A549 (cell line): ENCODE measurements around the gene USP36. TPM values are rescaled to one million over a fixed set of nuclear protein-coding genes. Genes with fewer than 3 reads are reported as not detected.

Experiments used
- ATAC-seq, 2 experiments: fragments of 200-7000 bp in 1 of 2; fragments of >200 bp in 1 of 2; cut with Nextera tagmentation in 1 of 2; cut with Tn5 transposase in 1 of 2; 3 replicates each; pipeline versions ENCODE4 v1.8.0 to v1.9.1; 2018 to 2020; ENCODE audit warnings: mild to moderate bottlenecking in 1 of 2, moderate library complexity in 1 of 2
- CTCF ChIA-PET: fragments of 300-600 bp; sonication (Branson Sonifier 250); formaldehyde crosslinking; extraction: SDS; loops from one replicate; lab custom pipeline; 2021; ENCODE audit warnings: antibody characterized with exemption, inconsistent platforms; lab: Yijun Ruan, JAX
- POLR2A ChIA-PET: fragments of 350-600 bp; formaldehyde crosslinking; extraction: SDS; loops from one replicate; lab custom pipeline; 2021; ENCODE audit warnings: antibody characterized with exemption, inconsistent platforms; lab: Yijun Ruan, JAX
- DNase-seq, 2 experiments: peaks; one replicate each; pipeline versions ENCODE4 v3.0.0 to v3.0.0-alpha.2; 2011 to 2016; ENCODE audit warnings: low read depth in 1 of 2, low spot score in 1 of 2
- FAIRE-seq: peaks from 2 replicates; lab custom pipeline; 2011; peaks lifted over from hg19 to GRCh38; lab: Jason Lieb, UNC
- H3K27ac ChIP-seq, 2 experiments: fragments of >200 bp; sonication (Bioruptor Twin); formaldehyde crosslinking; 3 replicates each; pipeline ENCODE4 v1.5.1; 2016 to 2017
- H3K4me1 ChIP-seq: fragments of >200 bp; sonication (Bioruptor Twin); formaldehyde crosslinking; 3 replicates; pipeline ENCODE4 v1.6.1; 2016
- H3K4me2 ChIP-seq: fragments of >200 bp; sonication (Bioruptor Twin); formaldehyde crosslinking; 3 replicates; pipeline ENCODE4 v1.6.1; 2016
- H3K4me3 ChIP-seq: fragments of >200 bp; sonication (Bioruptor Twin); formaldehyde crosslinking; 3 replicates; pipeline ENCODE4 v1.5.1; 2016
- H3K9me3 ChIP-seq: fragments of >200 bp; sonication (Bioruptor Twin); formaldehyde crosslinking; 3 replicates; pipeline ENCODE4 v1.6.1; 2016
- BCL3 ChIP-seq: fragments of >200 bp; sonication (Bioruptor Twin); formaldehyde crosslinking; IDR thresholded peaks from 3 replicates; pipeline ENCODE4 v1.6.1; 2016
- BHLHE40 ChIP-seq: IDR thresholded peaks from 2 replicates; pipeline ENCODE4 v1.6.1; 2012; ENCODE audit warnings: low read depth, low read length, inconsistent platforms
- CBX2 ChIP-seq: fragments of 200-600 bp; sonication (generic); IDR thresholded peaks from 2 replicates; pipeline ENCODE4 v1.6.1; 2016; ENCODE audit warnings: low read depth, mild to moderate bottlenecking, borderline replicate concordance
- CEBPB ChIP-seq, 2 experiments: fragments of >200 bp in 1 of 2; sonication (Bioruptor Twin) in 1 of 2; formaldehyde crosslinking in 1 of 2; IDR thresholded peaks; 2 replicates each; pipeline ENCODE4 v1.6.1; 2012 to 2016
- ESRRA ChIP-seq: fragments of 150-350 bp; IDR thresholded peaks from 2 replicates; pipeline ENCODE4 v1.6.1; 2014; ENCODE audit warnings: mild to moderate bottlenecking, low read length, borderline replicate concordance
- FOSB ChIP-seq: fragments of 250-450 bp; sonication (Bioruptor Pico); IDR thresholded peaks from 2 replicates; pipeline ENCODE4 v1.5.0; 2020; ENCODE audit warnings: mild to moderate bottlenecking, moderate library complexity
- FOSL2 ChIP-seq, 2 experiments: fragments of 450-650 bp in 1 of 2; fragments of >200 bp in 1 of 2; sonication (Bioruptor Twin) in 1 of 2; formaldehyde crosslinking; IDR thresholded peaks; 2 replicates each; pipeline versions ENCODE4 v1.5.0 to v1.6.1; 2016 to 2020; ENCODE audit warnings: mild to moderate bottlenecking in 1 of 2, moderate library complexity in 1 of 2
- GATA3 ChIP-seq: IDR thresholded peaks from 2 replicates; pipeline ENCODE4 v1.6.1; 2012; ENCODE audit warnings: borderline replicate concordance
- HMGXB4 ChIP-seq: fragments of 250-450 bp; sonication (Bioruptor Pico); IDR thresholded peaks from 2 replicates; pipeline ENCODE4 v1.5.0; 2021; ENCODE audit warnings: mild to moderate bottlenecking, moderate library complexity, borderline replicate concordance
- HOXB13 ChIP-seq: fragments of 250-450 bp; sonication (Bioruptor Pico); IDR thresholded peaks from 2 replicates; pipeline ENCODE4 v1.5.0; 2020; ENCODE audit warnings: low read depth, mild to moderate bottlenecking, moderate library complexity
- HOXB5 ChIP-seq: fragments of 250-450 bp; sonication (Bioruptor Pico); IDR thresholded peaks from 2 replicates; pipeline ENCODE4 v1.5.0; 2020; ENCODE audit warnings: mild to moderate bottlenecking, moderate library complexity
- JUN ChIP-seq, 2 experiments: fragments of >200 bp; sonication (Bioruptor Twin); formaldehyde crosslinking; IDR thresholded peaks; 2 replicates in 1 of 2; 3 replicates in 1 of 2; pipeline ENCODE4 v1.6.1; 2016 to 2017
- JUNB ChIP-seq: fragments of >200 bp; sonication (Bioruptor Twin); formaldehyde crosslinking; IDR thresholded peaks from 2 replicates; pipeline ENCODE4 v1.6.1; 2016
- MAFK ChIP-seq: fragments of 450-650 bp; IDR thresholded peaks from 2 replicates; pipeline ENCODE4 v1.6.1; 2014; ENCODE audit not compliant: partially characterized antibody
- MAX ChIP-seq: IDR thresholded peaks from 2 replicates; pipeline ENCODE4 v1.6.1; 2012
- MAZ ChIP-seq: fragments of 150-350 bp; IDR thresholded peaks from 2 replicates; pipeline ENCODE4 v1.6.1; 2014; ENCODE audit warnings: antibody characterized with exemption, low read depth, low read length, borderline replicate concordance
- NFE2L2 ChIP-seq: fragments of 150-350 bp; conservative IDR thresholded peaks from 2 replicates; pipeline ENCODE4 v1.6.1; 2014; ENCODE audit warnings: low read length
- PHF8 ChIP-seq: fragments of 200-600 bp; sonication (generic); IDR thresholded peaks from 2 replicates; pipeline ENCODE4 v1.6.1; 2016; ENCODE audit warnings: low read depth, mild to moderate bottlenecking, antibody characterized with exemption, moderate library complexity, borderline replicate concordance
- POLR2A ChIP-seq: IDR thresholded peaks from 2 replicates; pipeline ENCODE4 v1.6.1; 2012; ENCODE audit warnings: mild to moderate bottlenecking, low read length
- RNF2 ChIP-seq: fragments of 200-600 bp; sonication (generic); IDR thresholded peaks from 2 replicates; pipeline ENCODE4 v1.6.1; 2016; ENCODE audit warnings: low read depth, mild to moderate bottlenecking, antibody characterized with exemption, moderate library complexity, borderline replicate concordance
- ZFP36 ChIP-seq: fragments of 450-650 bp; IDR thresholded peaks from 2 replicates; pipeline ENCODE4 v1.6.1; 2014; ENCODE audit warnings: borderline replicate concordance; ENCODE audit not compliant: partially characterized antibody
- ZNF302 ChIP-seq: fragments of 250-450 bp; sonication (Bioruptor Pico); IDR thresholded peaks from 2 replicates; pipeline ENCODE4 v1.9.0; 2021; ENCODE audit warnings: inconsistent platforms, mild to moderate bottlenecking, moderate library complexity
- WGBS: methylation state at CpG from one replicate; pipeline ENCODE4 v1.1.6; 2017; ENCODE audit errors: missing lambda C conversion rate; 5-methylcytosine and 5-hydroxymethylcytosine counted together
- polyA plus RNA-seq, 4 experiments: library from polyadenylated mRNA; depleted of rRNA in 3 of 4; stranded (reverse); fragments of >200 nt; fragmentation: RNase III in 1 of 4; extraction: RNeasy Plus Mini Kit Qiagen cat#74134 plus additional on column Dnase treatment in 1 of 4; gene quantifications; 2 replicates in 3 of 4; 3 replicates in 1 of 4; pipeline ENCODE4 v1.2.3, GENCODE V29; 2011 to 2017

Gene USP36
- polyA plus RNA-seq, 2 of the 4 experiments (the other 2 are of a cell fraction): 41.1 to 49.0 TPM

GRCh38 chr17:78883089-78883532 lies 42.5 kb upstream of the USP36 start (continued):
- TF ChIP-seq JUNB: 0 out of 2 replicates have a peak, but pooled peaks have one; percentile 44
- peak; percentile 86 for TF ChIP-seq ESRRA
- no peak for TF ChIP-seq PHF8
- TF ChIP-seq ZNF302: no peak
- TF ChIP-seq BHLHE40: no peak
- 0 out of 4 replicates have a peak, but pooled peaks of 1 of the 2 experiments have one; percentile 9 for TF ChIP-seq CEBPB (IDR thresholded peaks at IDR 0.05)
- no peak for TF ChIP-seq ZFP36
- TF ChIP-seq MAZ: peak; percentile 61
- TF ChIP-seq HOXB5 (CRISPR knock-in tag): 0 out of 2 replicates have a peak, but pooled peaks have one; percentile 45
- peak in 1 of 2 experiments; percentile 58; a peak in 1 of 5 replicates for TF ChIP-seq JUN (IDR thresholded peaks at IDR 0.05)
- peak; percentile 62; the same call in 1 of the 2 replicates for TF ChIP-seq GATA3
- peak; percentile 54; the same call in 1 of the 2 replicates for TF ChIP-seq HOXB13
- no peak for TF ChIP-seq HMGXB4
- TF ChIP-seq FOSB: no peak
- TF ChIP-seq RNF2: no peak
- no peak; the same call in 1 of the 2 replicates for TF ChIP-seq MAX
- no peak for TF ChIP-seq CBX2

- ATAC-seq (no peak), FAIRE-seq (no peak), DNase-seq (no peak)
- Histone ChIP-seq H3K9me3 (no peaks in the 10 kb centered on the region), H3K4me1 (peaks cover 47% of the 10 kb centered on the region), H3K4me2 (peak overlapping the region; percentile 84), H3K27ac (peak overlapping the region; percentile 86 to 91), H3K4me3 (peak overlapping the region; percentile 14; the same call in 1 of the 3 replicates)
- CTCF ChIA-PET: interaction anchor here (0.6 to 5.1 kb wide), 5 partner anchors 9 to 112 kb away, joined by 3 to 41 read pairs (median 4); no protein-coding TSS in a partner anchor
- POLR2A ChIA-PET: interaction anchor here (0.6 kb wide), 1 partner anchor 20 kb away, joined by 3 read pairs; no protein-coding TSS in a partner anchor
- 80% methylated on average over 9 of the region's 14 CpGs for WGBS
- no peak for TF ChIP-seq POLR2A
- no peak for TF ChIP-seq FOSL2 (IDR thresholded peaks at IDR 0.05)
- TF ChIP-seq FOSL2 (CRISPR knock-in tag; IDR thresholded peaks at IDR 0.05): no peak
- TF ChIP-seq CBX2: no peak
- no peak for TF ChIP-seq BCL3
- no peak for TF ChIP-seq HOXB5 (CRISPR knock-in tag)
- TF ChIP-seq MAFK: no peak
- no peak for TF ChIP-seq NFE2L2
Observed at GRCh38 chr17:78882540-78883088, 42.0 kb upstream of the USP36 start.
